ENCODE data around the gene FCHSD2. TPM values are rescaled to one million over a fixed set of nuclear protein-coding genes. Genes with fewer than 3 reads are reported as not detected.

FCHSD2 gene
- total and polyA plus RNA-seq, 2 of the 8 experiments (the other 6 are each of a cell fraction or from before 2014, with no cell fraction given), result 4.1 to 7.8 TPM

- ChIA-PET CTCF (ENCODE audit: partially characterized antibody) (no interaction called here), POLR2A (ENCODE audit: partially characterized antibody) (no interaction called here)
- Histone ChIP-seq H4K8ac (ENCODE audit: extremely low read depth, insufficient read depth, low read length) (no peak overlapping the region), H3K23ac (ENCODE audit: insufficient read length) (no peak overlapping the region), H3K79me2 (ENCODE audit: control insufficient read depth in 1 of 2, insufficient read depth in 2 of 2, low read length in 2 of 2) (no peaks in the 10 kb centered on the region), H2AFZ (ENCODE audit: low read length) (no peak overlapping the region), H2BK120ac (replicated peaks; ENCODE audit: low read depth, low read length) (no peak overlapping the region), H4K5ac (ENCODE audit: insufficient read length, low read depth, low read length) (no peak overlapping the region), H2BK12ac (ENCODE audit: low read depth, low read length) (no peak overlapping the region), H4K20me1 (replicated peaks in 1 of 2; ENCODE audit: control insufficient read depth in 1 of 2, insufficient read depth in 2 of 2, low read length in 2 of 2) (no peaks in the 10 kb centered on the region), H3K4me1 (replicated peaks in 1 of 4; ENCODE audit: control insufficient read depth in 3 of 4, insufficient read depth in 4 of 4, low read length in 3 of 4) (no peaks in the 10 kb centered on the region), H3K4me2 (ENCODE audit: insufficient read depth in 1 of 2, low read depth in 2 of 2, low read length in 2 of 2) (no peak overlapping the region), H3K27ac (ENCODE audit: low read depth, low read length) (no peak overlapping the region), H3K18ac (ENCODE audit: extremely low read depth, low read length) (no peak overlapping the region), H3K9ac (replicated peaks in 1 of 4; ENCODE audit: extremely low read depth in 1 of 4, low read depth in 3 of 4, low read length in 3 of 4) (no peak overlapping the region), H3K23me2 (ENCODE audit: low read depth, low read length) (no peaks in the 10 kb centered on the region), H3K4me3 (ENCODE audit: extremely low read depth in 1 of 4, insufficient read depth in 2 of 4, low read depth in 3 of 4, low read length in 4 of 4) (no peak overlapping the region), H2BK5ac (ENCODE audit: low read depth, low read length) (no peak overlapping the region), H3K27me3 (replicated peaks in 1 of 4; ENCODE audit: control insufficient read depth in 3 of 4, extremely low read depth in 1 of 4, insufficient read depth in 3 of 4, low read length in 3 of 4) (no peaks in the 10 kb centered on the region), H4K91ac (replicated peaks; ENCODE audit: insufficient read length, low read length) (no peak overlapping the region), H3K36me3 (ENCODE audit: control insufficient read depth in 2 of 4, insufficient read depth in 4 of 4, low read length in 3 of 4) (no peaks in the 10 kb centered on the region), H2BK15ac (ENCODE audit: low read length) (no peak overlapping the region), H3K4ac (replicated peaks; ENCODE audit: insufficient read length, low read depth, low read length) (no peak overlapping the region), H3K9me3 (ENCODE audit: insufficient read depth in 2 of 2, low read depth in 1 of 2, low read length in 1 of 2) (no peaks in the 10 kb centered on the region), H2BK20ac (ENCODE audit: low read length) (no peak overlapping the region), H3K14ac (ENCODE audit: insufficient read length) (no peak overlapping the region), H3K56ac (replicated peaks; ENCODE audit: insufficient read length, low read depth, low read length) (no peak overlapping the region), H3K79me1 (ENCODE audit: low read depth, low read length) (no peaks in the 10 kb centered on the region), H2AK5ac (ENCODE audit: low read depth, low read length) (no peak overlapping the region)
- FAIRE-seq (no peak), DNase-seq (ENCODE audit: low read depth in 1 of 2, low spot score in 2 of 2) (no peak)
- 89% methylated on average over 3 of the region's 3 CpGs; no CpG with 5 or more reads in 1 of the 2 experiments for WGBS, 2 experiments (ENCODE audit: extremely low coverage in 1 of 2, insufficient coverage in 1 of 2, insufficient read length in 1 of 2, insufficient replicate concordance in 2 of 2, low coverage in 1 of 2, low lambda C conversion rate in 2 of 2, missing lambda C conversion rate in 1 of 2)
- TF ChIP-seq JUND (IDR thresholded peaks at IDR 0.05; ENCODE audit: low read length), result no peak
- no peak for TF ChIP-seq SRF (IDR thresholded peaks at IDR 0.05; ENCODE audit: low read depth, low read length)
- TF ChIP-seq EGR1 (IDR thresholded peaks at IDR 0.05; ENCODE audit: borderline replicate concordance, low read depth, low read length), result no peak
- TF ChIP-seq RFX5 (IDR thresholded peaks at IDR 0.05; ENCODE audit: borderline replicate concordance, low read depth, low read length), result no peak
- TF ChIP-seq JUN (IDR thresholded peaks at IDR 0.05; ENCODE audit: low read depth, low read length), result no peak
- no peak for TF ChIP-seq BACH1 (IDR thresholded peaks at IDR 0.05; ENCODE audit: low read length)
Observed at GRCh38 chr11:72885749-72886609, 256.1 kb downstream of the FCHSD2 start.
